ENCODE data around the gene AATF. TPM values are rescaled to one million over a fixed set of nuclear protein-coding genes. Genes with fewer than 3 reads are reported as not detected.

Gene AATF
- polyA plus RNA-seq, 1 donor from 2014 or later = 12.7 TPM

- Histone ChIP-seq H3K27me3 (ENCODE audit: insufficient read depth, low read depth, low read length) (peaks cover 30% of the 10 kb centered on the region), H3K9me3 (ENCODE audit: low read length) (no peaks in the 10 kb centered on the region), H3K4me2 (ENCODE audit: low read length) (no peak overlapping the region), H3K9me2 (ENCODE audit: insufficient read depth, low read length) (no peaks in the 10 kb centered on the region), H2AFZ (ENCODE audit: low read depth, low read length) (no peak overlapping the region), H3K9ac (ENCODE audit: low read length) (no peak overlapping the region), H3F3A (ENCODE audit: insufficient read depth, low read length, poor library complexity, severe bottlenecking) (no peaks in the 10 kb centered on the region), H3K36me3 (ENCODE audit: insufficient read depth, low read length) (no peaks in the 10 kb centered on the region), H4K20me1 (ENCODE audit: insufficient read depth) (no peaks in the 10 kb centered on the region), H3K27ac (ENCODE audit: low read length) (no peak overlapping the region), H3K4me3 (ENCODE audit: low read length) (no peak overlapping the region), H3K79me2 (replicated peaks; ENCODE audit: insufficient read depth, low read length) (no peaks in the 10 kb centered on the region)
- no peak for TF ChIP-seq REST (IDR thresholded peaks at IDR 0.05; ENCODE audit: borderline replicate concordance)
- TF ChIP-seq MXI1 (conservative IDR thresholded peaks at IDR 0.05; ENCODE audit: poor library complexity, severe bottlenecking) = no peak
- TF ChIP-seq POLR2AphosphoS5 (IDR thresholded peaks at IDR 0.05) = no peak
- TF ChIP-seq RAD21 (conservative IDR thresholded peaks at IDR 0.05) = no peak
- TF ChIP-seq SMC3 (conservative IDR thresholded peaks at IDR 0.05; ENCODE audit: poor library complexity) = no peak
- no peak for TF ChIP-seq EZH2 (IDR thresholded peaks at IDR 0.05; ENCODE audit: borderline replicate concordance, insufficient read depth, low read length, poor library complexity, severe bottlenecking)
- TF ChIP-seq CTCF (IDR thresholded peaks at IDR 0.05; ENCODE audit: poor library complexity, severe bottlenecking) = no peak
- TF ChIP-seq TAF1 (IDR thresholded peaks at IDR 0.05; ENCODE audit: low read depth) = no peak
- no peak for TF ChIP-seq EP300 (conservative IDR thresholded peaks at IDR 0.05; ENCODE audit: poor library complexity, severe bottlenecking)
Measured at GRCh38 chr17:36923814-36924221, 24.9 kb upstream of the AATF start.

- H3K4me3 ChIP-seq (ENCODE audit: low read length) = no peak overlapping the region
- no peak overlapping the region for H3K4me2 ChIP-seq (ENCODE audit: low read length)
- peaks cover 50% of the 10 kb centered on the region for H3K27me3 ChIP-seq (ENCODE audit: insufficient read depth, low read depth, low read length)
- H3K36me3 ChIP-seq (ENCODE audit: insufficient read depth, low read length) = no peaks in the 10 kb centered on the region
- no peak overlapping the region for H3K9ac ChIP-seq (ENCODE audit: low read length)
- TF ChIP-seq RAD21 (conservative IDR thresholded peaks at IDR 0.05) (no peak), TAF1 (IDR thresholded peaks at IDR 0.05; ENCODE audit: low read depth) (no peak), MXI1 (conservative IDR thresholded peaks at IDR 0.05; ENCODE audit: poor library complexity, severe bottlenecking) (no peak), EZH2 (IDR thresholded peaks at IDR 0.05; ENCODE audit: borderline replicate concordance, insufficient read depth, low read length, poor library complexity, severe bottlenecking) (no peak), EP300 (conservative IDR thresholded peaks at IDR 0.05; ENCODE audit: poor library complexity, severe bottlenecking) (no peak), SMC3 (conservative IDR thresholded peaks at IDR 0.05; ENCODE audit: poor library complexity) (no peak), POLR2AphosphoS5 (IDR thresholded peaks at IDR 0.05) (no peak), REST (IDR thresholded peaks at IDR 0.05; ENCODE audit: borderline replicate concordance) (no peak), CTCF (IDR thresholded peaks at IDR 0.05; ENCODE audit: poor library complexity, severe bottlenecking) (no peak)
- H3K9me3 ChIP-seq (ENCODE audit: low read length) = no peaks in the 10 kb centered on the region
- H3F3A ChIP-seq (ENCODE audit: insufficient read depth, low read length, poor library complexity, severe bottlenecking) = no peaks in the 10 kb centered on the region
- no peak overlapping the region for H3K27ac ChIP-seq (ENCODE audit: low read length)
- no peaks in the 10 kb centered on the region for H3K79me2 ChIP-seq (replicated peaks; ENCODE audit: insufficient read depth, low read length)
- H3K9me2 ChIP-seq (ENCODE audit: insufficient read depth, low read length) = no peaks in the 10 kb centered on the region
- no peak overlapping the region for H2AFZ ChIP-seq (ENCODE audit: low read depth, low read length)
- no peaks in the 10 kb centered on the region for H4K20me1 ChIP-seq (ENCODE audit: insufficient read depth)
Measured at GRCh38 chr17:36926226-36926625, 22.5 kb upstream of the AATF start.
